ENCODE measurements around the gene TGM2. TPM values are rescaled to one million over a fixed set of nuclear protein-coding genes. Genes with fewer than 3 reads are reported as not detected.

The TGM2 gene
- total RNA-seq, 1 experiment from 2014 or later: 1.5 TPM

GRCh38 chr20:38153401-38153800 lies 11.7 kb downstream of the TGM2 start:
- Mint-ChIP-seq H3K4me1 (ENCODE audit: insufficient read depth, unreplicated experiment) (peaks cover 24% of the 10 kb centered on the region), H3K27ac (ENCODE audit: low read depth, unreplicated experiment) (no peak overlapping the region), H3K9me3 (ENCODE audit: unreplicated experiment) (no peaks in the 10 kb centered on the region), H3K36me3 (ENCODE audit: insufficient read depth, unreplicated experiment) (no peaks in the 10 kb centered on the region), H3K4me3 (ENCODE audit: unreplicated experiment) (no peak overlapping the region), H3K27me3 (ENCODE audit: insufficient read depth, unreplicated experiment) (no peaks in the 10 kb centered on the region)
- POLR2A ChIA-PET: interaction anchor here (1.0 kb wide), 1 partner anchor 8 kb away, joined by 3 read pairs; no protein-coding TSS in a partner anchor
- BruUV-seq (replicated peaks): no TSS peak
- no peak for DNase-seq (ENCODE audit: unreplicated experiment)
- intact Hi-C loops (cut with micrococcal nuclease): no loop called here
- no peak for TF ChIP-seq CTCF (IDR thresholded peaks at IDR 0.05; ENCODE audit: unreplicated experiment)
- CTCF ChIA-PET: interaction anchor here (3.3 kb wide), 1 partner anchor 68 kb away, joined by 21 read pairs; no protein-coding TSS in a partner anchor

GRCh38 chr20:38152621-38153221 lies 12.3 kb downstream of the TGM2 start:
- CTCF ChIA-PET: interaction anchor here (0.6 to 3.3 kb wide), 7 partner anchors 11 to 77 kb away, joined by 3 to 21 read pairs (median 4); no protein-coding TSS in a partner anchor

GRCh38 chr20:38152175-38152620 lies 12.9 kb downstream of the TGM2 start:
- BruUV-seq (replicated peaks): no TSS peak
- Mint-ChIP-seq H3K4me3 (ENCODE audit: unreplicated experiment) (no peak overlapping the region), H3K27me3 (ENCODE audit: insufficient read depth, unreplicated experiment) (no peaks in the 10 kb centered on the region), H3K9me3 (ENCODE audit: unreplicated experiment) (no peaks in the 10 kb centered on the region), H3K36me3 (ENCODE audit: insufficient read depth, unreplicated experiment) (no peaks in the 10 kb centered on the region), H3K27ac (ENCODE audit: low read depth, unreplicated experiment) (peak overlapping the region; percentile 35), H3K4me1 (ENCODE audit: insufficient read depth, unreplicated experiment) (peaks cover 24% of the 10 kb centered on the region)
- TF ChIP-seq CTCF (IDR thresholded peaks at IDR 0.05; ENCODE audit: unreplicated experiment): no peak
- CTCF ChIA-PET: interaction anchor here (0.6 to 3.3 kb wide), 8 partner anchors 12 to 78 kb away, joined by 3 to 21 read pairs (median 4); no protein-coding TSS in a partner anchor
- DNase-seq (ENCODE audit: unreplicated experiment): peak; percentile 59
- POLR2A ChIA-PET: interaction anchor here (0.6 to 1.7 kb wide), 3 partner anchors 9 to 29 kb away, joined by 4 to 11 read pairs (median 7); no protein-coding TSS in a partner anchor
- intact Hi-C loops (cut with micrococcal nuclease): no loop called here

More at GRCh38 chr20:38152621-38153221, 12.3 kb downstream of the TGM2 start:
- Mint-ChIP-seq H3K4me3 (ENCODE audit: unreplicated experiment) (no peak overlapping the region), H3K4me1 (ENCODE audit: insufficient read depth, unreplicated experiment) (peaks cover 24% of the 10 kb centered on the region), H3K36me3 (ENCODE audit: insufficient read depth, unreplicated experiment) (no peaks in the 10 kb centered on the region), H3K27me3 (ENCODE audit: insufficient read depth, unreplicated experiment) (no peaks in the 10 kb centered on the region), H3K9me3 (ENCODE audit: unreplicated experiment) (no peaks in the 10 kb centered on the region), H3K27ac (ENCODE audit: low read depth, unreplicated experiment) (peak overlapping the region; percentile 35)
- DNase-seq (ENCODE audit: unreplicated experiment): peak; percentile 85
- intact Hi-C loops (cut with micrococcal nuclease): no loop called here
- no TSS peak for BruUV-seq (replicated peaks)
- POLR2A ChIA-PET: interaction anchor here (1.6 to 1.7 kb wide), 2 partner anchors 9 to 20 kb away, joined by 7 to 11 read pairs; no protein-coding TSS in a partner anchor
- no peak for TF ChIP-seq CTCF (IDR thresholded peaks at IDR 0.05; ENCODE audit: unreplicated experiment)

- no peak for DNase-seq (ENCODE audit: unreplicated experiment)
- Mint-ChIP-seq H3K9me3 (ENCODE audit: unreplicated experiment) (no peaks in the 10 kb centered on the region), H3K36me3 (ENCODE audit: insufficient read depth, unreplicated experiment) (no peaks in the 10 kb centered on the region), H3K27ac (ENCODE audit: low read depth, unreplicated experiment) (no peak overlapping the region), H3K4me3 (ENCODE audit: unreplicated experiment) (no peak overlapping the region), H3K4me1 (ENCODE audit: insufficient read depth, unreplicated experiment) (peaks cover 18% of the 10 kb centered on the region), H3K27me3 (ENCODE audit: insufficient read depth, unreplicated experiment) (no peaks in the 10 kb centered on the region)
- ChIA-PET CTCF (interaction anchor here (0.6 to 3.3 kb wide), 9 partner anchors 10 to 79 kb away, joined by 3 to 21 read pairs (median 4); no protein-coding TSS in a partner anchor), POLR2A (interaction anchor here (0.6 to 1.7 kb wide), 5 partner anchors 8 to 42 kb away, joined by 3 to 11 read pairs (median 4); no protein-coding TSS in a partner anchor)
- no peak for TF ChIP-seq CTCF (IDR thresholded peaks at IDR 0.05; ENCODE audit: unreplicated experiment)
- intact Hi-C loops (cut with micrococcal nuclease): no loop called here
- BruUV-seq (replicated peaks): no TSS peak
These were observed 13.6 kb downstream of the TGM2 start for GRCh38 chr20:38151455-38151854.

Measured in MCF 10A (cell line).